Activated T-helper 9 cell treated with anti-CD3 and anti-CD28 coated beads, Interleukin-2, amount 50 U/mL, for 16 hours (primary cell): ENCODE results near the gene ALOX5.

Experiments used
- DNase-seq: peaks from one replicate; pipeline ENCODE4 v3.0.0-alpha.2; 2020; ENCODE audit warnings: low read depth

ALOX5 gene

GRCh38 chr10:45424668-45425404 is 50.8 kb downstream of the ALOX5 start:
- DNase-seq = no peak

DNA sequence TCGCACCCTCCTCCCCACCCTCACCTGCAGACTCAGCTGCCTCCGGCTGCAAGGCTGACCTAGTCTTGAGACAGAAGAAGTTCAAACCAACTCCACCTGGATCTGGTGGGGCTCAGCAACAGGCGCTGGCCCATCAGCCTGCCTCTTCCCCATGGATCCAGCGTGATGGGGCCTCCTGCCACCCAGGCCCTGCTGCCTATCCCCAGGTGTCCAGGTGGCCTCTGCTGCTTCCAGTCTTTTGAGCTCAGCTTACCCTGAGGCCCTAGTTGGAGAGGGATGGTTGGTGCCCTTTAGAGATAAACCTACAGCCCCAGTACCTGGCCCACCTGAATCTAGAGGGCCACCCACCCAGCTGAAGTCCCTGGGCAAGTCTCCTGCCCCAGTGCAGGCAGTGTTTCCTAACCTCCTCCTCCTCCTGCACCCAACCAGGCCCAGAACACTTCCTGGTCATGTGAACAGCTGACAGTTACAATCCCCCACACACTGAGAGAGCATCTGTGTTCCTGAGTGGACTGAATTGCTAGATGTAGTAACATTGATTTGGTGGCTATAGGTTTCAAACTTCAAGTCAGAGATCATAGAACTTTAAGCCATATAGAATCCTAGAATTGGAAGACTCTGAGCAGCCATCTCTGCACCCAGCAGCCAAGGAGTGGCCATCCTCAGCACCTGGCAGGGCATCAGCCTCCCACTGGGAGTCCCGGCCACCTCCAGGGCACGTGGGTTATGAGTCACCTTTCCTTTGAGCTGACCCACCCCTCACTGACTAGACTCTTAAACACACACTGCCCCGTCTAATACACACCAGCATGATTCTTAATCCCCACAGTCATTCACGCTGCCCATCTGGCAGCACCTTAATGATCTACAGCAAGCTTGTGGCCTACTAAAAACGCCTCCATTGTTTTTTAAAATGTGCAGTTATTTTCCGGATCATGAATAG is 51.9 kb downstream of the ALOX5 start:
- no peak for DNase-seq

- DNase-seq = no peak
Measured at GRCh38 chr10:45427262-45427969, 53.4 kb downstream of the ALOX5 start.

GRCh38 chr10:45427970-45428366 is 54.0 kb downstream of the ALOX5 start:
- DNase-seq = no peak

- DNase-seq = no peak
Measured at GRCh38 chr10:45428611-45429510, 54.8 kb downstream of the ALOX5 start.

- no peak for DNase-seq
Measured at GRCh38 chr10:45429790-45430189, 55.8 kb downstream of the ALOX5 start.

DNA sequence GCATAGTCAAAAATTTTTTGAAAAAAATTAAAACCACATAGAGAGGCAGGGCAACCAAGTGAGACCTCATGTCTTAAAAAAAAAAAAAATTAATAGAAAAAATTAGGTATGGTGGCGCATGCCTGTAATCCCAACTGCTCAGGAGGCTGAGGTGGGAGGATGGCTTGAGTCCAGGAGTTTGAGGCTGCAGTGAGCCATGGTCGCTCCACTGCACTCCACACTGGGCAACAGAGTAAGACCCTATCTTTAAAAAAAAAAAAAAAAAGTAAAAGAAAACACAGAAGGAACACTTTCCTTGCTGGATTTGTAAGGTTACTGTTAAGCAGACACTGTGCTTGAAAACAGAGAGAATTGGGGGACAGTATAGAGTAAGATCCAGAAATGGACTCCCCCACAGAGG is 58.1 kb downstream of the ALOX5 start:
- DNase-seq = no peak

GRCh38 chr10:45432700-45433472 is 58.9 kb downstream of the ALOX5 start:
- DNase-seq = no peak

GRCh38 chr10:45433716-45434469 is 59.9 kb downstream of the ALOX5 start:
- no peak for DNase-seq

DNA sequence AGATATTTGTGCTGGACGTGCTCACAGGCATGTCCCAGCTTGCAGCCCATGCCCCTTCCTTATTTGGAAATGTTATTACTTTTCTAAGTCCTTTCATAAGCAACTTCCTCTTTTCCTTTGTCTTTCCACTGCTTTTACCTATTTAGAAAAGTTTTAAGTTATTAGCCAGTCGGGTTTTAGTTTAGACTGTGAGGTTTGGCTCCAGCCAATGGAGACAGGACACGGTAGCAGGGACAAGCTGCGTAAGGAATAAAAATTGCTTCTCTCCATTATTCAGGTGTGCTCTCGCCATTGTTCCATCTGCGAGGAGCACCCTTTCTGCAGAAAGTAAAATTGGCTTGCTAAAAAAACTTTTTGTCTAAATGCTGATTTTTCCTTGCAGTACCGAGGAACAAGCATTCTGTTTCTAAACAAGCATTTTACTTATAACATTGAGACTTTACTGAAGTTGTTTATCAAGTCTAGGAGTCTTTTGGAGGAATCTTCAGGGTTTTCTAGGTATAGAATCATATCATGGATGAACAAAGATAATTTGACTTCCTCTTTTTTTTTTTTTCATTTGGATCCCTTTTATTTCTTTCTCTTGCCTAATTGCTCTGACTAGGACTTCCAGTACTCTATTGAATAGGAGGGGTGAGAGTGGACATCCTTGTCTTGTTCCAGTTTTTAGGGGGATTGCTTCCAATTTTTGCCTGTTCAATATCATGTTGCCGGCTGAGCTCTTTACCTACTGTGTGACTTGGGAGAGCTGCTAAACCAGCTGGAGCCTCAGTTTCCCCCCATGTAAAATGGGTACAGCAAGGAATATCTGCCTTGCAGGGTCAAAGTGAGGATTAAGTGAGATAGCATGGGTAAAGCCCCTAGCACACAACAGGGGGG is 63.8 kb downstream of the ALOX5 start:
- no peak for DNase-seq

DNA sequence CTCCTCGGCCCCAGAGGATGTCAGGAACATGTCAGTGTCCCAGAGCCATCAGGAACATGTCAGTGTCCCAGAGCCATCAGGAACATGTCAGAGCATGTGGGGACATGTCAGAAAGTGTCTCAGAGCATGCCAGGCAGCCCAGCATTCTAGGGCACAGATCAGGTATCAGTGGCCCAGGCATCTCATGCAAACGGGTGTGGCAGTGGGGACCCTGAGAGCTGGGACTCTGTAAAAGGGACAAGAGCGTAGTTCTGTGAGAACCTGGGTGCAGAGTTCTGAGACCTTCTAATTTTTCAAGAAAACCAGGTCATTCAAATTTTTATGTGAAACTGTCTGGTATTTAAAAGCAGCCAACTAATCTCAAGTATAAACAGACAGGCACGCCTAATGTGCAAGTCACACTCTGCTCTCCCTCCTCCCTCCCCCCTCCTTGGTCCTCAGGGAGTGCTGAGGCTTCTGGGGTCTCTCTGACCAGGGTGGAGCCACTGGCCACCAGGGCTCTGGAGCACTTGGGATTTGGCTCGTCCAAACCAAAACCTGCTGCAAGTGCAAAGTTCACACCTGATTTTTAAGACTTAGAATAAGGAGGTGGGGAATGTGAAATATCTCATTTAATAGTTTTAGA is 64.6 kb downstream of the ALOX5 start:
- DNase-seq = no peak

- DNase-seq = no peak
Measured at GRCh38 chr10:45439365-45439764, 65.3 kb downstream of the ALOX5 start.

DNA sequence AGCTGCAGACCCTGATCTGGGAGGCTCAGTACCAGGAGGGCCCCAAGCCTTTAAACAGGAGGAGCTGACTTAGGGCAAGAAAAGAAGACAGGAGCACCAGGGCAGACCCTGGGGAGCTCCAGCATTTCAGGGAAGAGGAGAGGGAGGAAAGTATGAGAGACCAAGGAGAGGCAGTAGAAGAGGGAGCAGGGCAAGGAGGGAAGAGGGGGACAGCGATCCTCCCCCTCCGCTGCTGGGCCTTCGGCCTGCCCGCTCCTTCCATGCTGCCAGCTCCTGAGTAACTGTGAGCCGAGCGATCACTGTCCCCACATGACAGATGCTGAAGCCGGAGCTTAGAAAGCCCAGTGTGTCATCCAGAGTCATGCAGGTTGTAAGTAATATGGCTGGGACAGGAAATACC is 65.9 kb downstream of the ALOX5 start:
- DNase-seq = no peak

- DNase-seq = no peak
Measured at GRCh38 chr10:45440511-45441062, 66.6 kb downstream of the ALOX5 start.

- no peak for DNase-seq
Measured at GRCh38 chr10:45441239-45442190, 67.5 kb downstream of the ALOX5 start.

- no peak for DNase-seq
Measured at GRCh38 chr10:45442251-45442650, 68.2 kb downstream of the ALOX5 start.

DNA sequence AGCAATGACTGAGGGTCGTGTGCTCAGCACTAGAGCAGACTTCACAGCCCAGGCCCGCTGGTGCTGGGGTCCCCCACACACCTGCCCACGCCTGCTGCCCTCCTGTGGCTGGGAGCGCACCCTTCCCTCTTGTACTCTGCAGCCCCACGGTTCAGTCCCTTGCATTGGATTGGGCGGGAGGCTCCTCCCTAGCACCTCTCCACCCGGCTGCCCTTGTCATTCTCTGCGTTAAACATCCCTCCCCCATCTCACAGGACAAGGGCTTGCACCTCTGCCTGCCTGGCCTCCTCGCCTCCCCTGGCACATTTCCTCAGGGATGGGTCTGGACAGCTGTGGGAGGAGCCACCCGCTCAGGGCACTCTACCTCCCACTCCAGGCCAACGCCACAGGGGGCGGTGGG is 68.6 kb downstream of the ALOX5 start:
- DNase-seq = no peak
